Astrocyte (in vitro differentiated cells and primary cell): ENCODE measurements around the gene VOPP1.

ENCODE experiments used
- CTCF ChIP-seq: IDR thresholded peaks from 2 replicates; pipeline ENCODE4 v1.5.1; 2011; ENCODE audit warnings: low read depth, mild to moderate bottlenecking, inconsistent platforms, low read length, moderate library complexity; ENCODE audit not compliant: insufficient read depth
- EZH2 ChIP-seq: IDR thresholded peaks from 2 replicates; pipeline ENCODE4 v1.6.1; 2012; ENCODE audit warnings: mild to moderate bottlenecking, low read length, inconsistent platforms; ENCODE audit not compliant: insufficient read depth

GRCh38 chr7:55464422-55464821 is 107.9 kb downstream of the VOPP1 start:
- TF ChIP-seq CTCF (no peak), EZH2 (no peak)
